ENCODE results near the gene GRID1.

DNA sequence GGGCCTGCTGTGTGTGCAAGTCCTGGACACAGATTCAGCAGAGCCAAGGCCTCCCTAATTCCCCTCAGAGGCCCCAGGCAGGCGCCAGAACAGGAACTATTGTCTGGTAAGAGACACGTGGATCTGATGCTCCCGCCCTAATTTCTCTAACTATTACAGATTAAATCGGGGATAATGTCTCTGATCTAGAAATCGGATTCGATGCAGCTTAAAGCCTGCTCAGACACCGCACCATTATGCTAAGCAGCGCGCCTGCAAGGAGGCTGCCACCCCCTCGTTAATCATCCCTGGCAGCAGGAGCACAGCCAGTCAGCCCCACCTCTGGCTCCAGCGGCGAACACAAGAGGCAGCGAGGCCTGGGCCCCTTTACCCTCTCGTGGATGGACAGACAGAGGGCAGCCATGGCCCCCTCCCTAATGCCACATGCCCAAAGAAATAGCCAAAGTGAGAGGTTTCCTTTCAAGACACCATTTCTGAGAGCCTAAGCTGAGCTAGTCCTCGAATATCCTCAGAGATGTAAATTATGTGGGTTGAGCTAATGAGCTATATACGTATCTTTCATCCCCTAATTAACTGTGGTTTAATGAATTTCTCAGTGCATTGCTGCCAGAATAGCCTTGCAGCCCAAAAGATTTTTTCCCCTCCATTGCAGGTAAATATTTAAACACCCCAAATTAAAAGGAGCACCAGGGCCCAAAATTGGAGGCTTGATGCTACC, 122.1 kb downstream of the GRID1 start:
- TF ChIP-seq, protein P1, sequence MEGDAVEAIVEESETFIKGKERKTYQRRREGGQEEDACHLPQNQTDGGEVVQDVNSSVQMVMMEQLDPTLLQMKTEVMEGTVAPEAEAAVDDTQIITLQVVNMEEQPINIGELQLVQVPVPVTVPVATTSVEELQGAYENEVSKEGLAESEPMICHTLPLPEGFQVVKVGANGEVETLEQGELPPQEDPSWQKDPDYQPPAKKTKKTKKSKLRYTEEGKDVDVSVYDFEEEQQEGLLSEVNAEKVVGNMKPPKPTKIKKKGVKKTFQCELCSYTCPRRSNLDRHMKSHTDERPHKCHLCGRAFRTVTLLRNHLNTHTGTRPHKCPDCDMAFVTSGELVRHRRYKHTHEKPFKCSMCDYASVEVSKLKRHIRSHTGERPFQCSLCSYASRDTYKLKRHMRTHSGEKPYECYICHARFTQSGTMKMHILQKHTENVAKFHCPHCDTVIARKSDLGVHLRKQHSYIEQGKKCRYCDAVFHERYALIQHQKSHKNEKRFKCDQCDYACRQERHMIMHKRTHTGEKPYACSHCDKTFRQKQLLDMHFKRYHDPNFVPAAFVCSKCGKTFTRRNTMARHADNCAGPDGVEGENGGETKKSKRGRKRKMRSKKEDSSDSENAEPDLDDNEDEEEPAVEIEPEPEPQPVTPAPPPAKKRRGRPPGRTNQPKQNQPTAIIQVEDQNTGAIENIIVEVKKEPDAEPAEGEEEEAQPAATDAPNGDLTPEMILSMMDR (IDR thresholded peaks at IDR 0.05): no peak
- TF ChIP-seq POLR2A (IDR thresholded peaks at IDR 0.05): no peak

All from Peyer's patch (tissue), 4 donors.